Measurements from ENCODE around the gene SERINC4.
A peak's percentile ranks its signal among the peaks of the same experiment; 100 is the strongest.

SERINC4 gene

DNA sequence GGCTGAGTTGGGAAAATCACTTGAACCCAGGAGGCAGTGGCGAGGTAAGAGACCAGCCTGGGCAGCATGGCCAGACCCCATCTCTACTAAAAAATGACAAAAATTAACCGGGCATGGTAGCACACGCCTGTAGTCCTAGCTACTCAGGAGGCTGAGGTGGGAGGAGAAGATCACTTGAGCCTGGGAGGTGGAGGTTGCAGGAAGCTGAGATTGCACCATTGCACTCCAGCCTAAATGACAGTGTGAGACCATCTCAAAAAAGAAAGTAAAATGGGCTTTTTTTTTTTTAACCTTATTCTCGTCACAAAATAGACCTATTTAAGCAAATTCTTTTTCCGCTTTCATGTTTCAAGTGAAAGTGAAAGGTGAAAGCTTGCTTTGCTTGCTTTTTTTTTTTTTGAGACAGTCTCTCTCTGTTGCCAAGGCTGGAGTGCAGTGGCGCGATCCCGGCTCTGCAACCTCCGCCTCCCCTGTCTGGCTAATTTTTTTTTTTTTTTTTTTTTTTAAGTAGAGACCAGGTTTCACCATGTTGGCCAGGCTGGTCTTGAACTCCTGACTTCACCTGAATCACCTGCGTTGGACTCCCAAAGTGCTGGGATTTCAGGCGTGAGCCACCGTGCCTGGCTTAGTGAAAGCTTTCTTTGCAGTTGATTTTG lies 50.2 kb downstream of the SERINC4 start:
- no peak for DNase-seq (ENCODE audit: low read depth)

DNA sequence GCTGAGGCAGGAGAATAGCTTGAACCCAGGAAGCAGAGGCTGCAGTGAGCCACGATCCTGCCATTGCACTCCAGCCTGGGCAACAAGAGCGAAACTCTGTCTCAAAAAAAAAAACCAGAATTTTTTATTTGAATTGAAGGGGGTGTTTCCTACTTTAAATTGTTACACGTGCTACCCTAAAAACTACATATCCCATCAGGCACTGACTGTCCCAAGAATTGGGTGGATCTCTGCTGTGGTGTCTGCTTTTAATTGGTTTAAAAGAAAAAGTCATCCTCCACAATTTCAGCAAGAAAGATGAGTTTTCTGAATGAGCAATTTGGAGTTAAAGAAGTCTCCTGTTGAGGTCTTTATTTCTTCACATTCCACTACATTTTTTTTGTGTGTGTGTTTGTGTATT lies 51.6 kb downstream of the SERINC4 start:
- peak; percentile 9 for DNase-seq (ENCODE audit: low read depth)

DNA sequence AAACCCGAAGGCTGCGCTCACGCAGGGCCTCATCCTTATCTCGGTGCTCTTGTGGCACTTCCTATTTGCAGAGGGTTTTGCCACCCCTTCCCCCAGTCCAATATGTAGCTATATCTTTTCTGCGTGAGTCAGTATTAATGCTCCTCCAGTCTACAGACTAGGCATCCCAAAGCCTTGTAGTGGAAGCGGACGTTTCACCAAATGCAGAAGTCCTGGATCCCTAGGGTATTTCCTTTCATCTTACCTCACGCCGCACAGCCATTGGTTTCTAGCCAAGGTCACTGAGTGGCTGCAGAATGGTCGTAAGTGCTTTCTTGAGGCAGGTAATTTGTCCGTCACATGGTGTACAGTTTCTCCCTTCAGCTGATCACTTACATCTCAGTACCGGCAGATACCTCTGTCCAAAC lies 53.1 kb downstream of the SERINC4 start:
- peak; percentile 24 for DNase-seq (ENCODE audit: low read depth)

GRCh38 chr15:43746245-43746902 lies 53.6 kb downstream of the SERINC4 start, which contains the start of gene PDIA3:
PDIA3 (plus strand) TSS chr15:43746438; CDS start chr15:43746540, 102 bp downstream.
- DNase-seq (ENCODE audit: low read depth): peak; percentile 58

Data from HS-5 (cell line).